ENCODE results near the gene ADNP. TPM values are rescaled to one million over a fixed set of nuclear protein-coding genes. Genes with fewer than 3 reads are reported as not detected.

ADNP gene
- total and polyA plus RNA-seq, 10 of the 15 experiments (the other 5 are each of a cell fraction or from before 2014, with no cell fraction given) = 23.0 to 74.4 (median 34.9) TPM

- 0 out of 4 replicates have a peak, but pooled peaks have one; percentile 9 to 18 for TF ChIP-seq EP300 (IDR thresholded peaks at IDR 0.05; ENCODE audit: borderline replicate concordance in 1 of 2, control insufficient read depth in 1 of 2, low read depth in 2 of 2, low read length in 2 of 2)
- no peak for TF ChIP-seq CEBPZ (IDR thresholded peaks at IDR 0.05; ENCODE audit: low read depth, low read length)
- no peak for TF ChIP-seq ZNF207 (IDR thresholded peaks at IDR 0.05; ENCODE audit: borderline replicate concordance)
- TF ChIP-seq ZZZ3 (IDR thresholded peaks at IDR 0.05; ENCODE audit: control insufficient read depth, insufficient read length, low read depth) = no peak
- TF ChIP-seq, protein P1, sequence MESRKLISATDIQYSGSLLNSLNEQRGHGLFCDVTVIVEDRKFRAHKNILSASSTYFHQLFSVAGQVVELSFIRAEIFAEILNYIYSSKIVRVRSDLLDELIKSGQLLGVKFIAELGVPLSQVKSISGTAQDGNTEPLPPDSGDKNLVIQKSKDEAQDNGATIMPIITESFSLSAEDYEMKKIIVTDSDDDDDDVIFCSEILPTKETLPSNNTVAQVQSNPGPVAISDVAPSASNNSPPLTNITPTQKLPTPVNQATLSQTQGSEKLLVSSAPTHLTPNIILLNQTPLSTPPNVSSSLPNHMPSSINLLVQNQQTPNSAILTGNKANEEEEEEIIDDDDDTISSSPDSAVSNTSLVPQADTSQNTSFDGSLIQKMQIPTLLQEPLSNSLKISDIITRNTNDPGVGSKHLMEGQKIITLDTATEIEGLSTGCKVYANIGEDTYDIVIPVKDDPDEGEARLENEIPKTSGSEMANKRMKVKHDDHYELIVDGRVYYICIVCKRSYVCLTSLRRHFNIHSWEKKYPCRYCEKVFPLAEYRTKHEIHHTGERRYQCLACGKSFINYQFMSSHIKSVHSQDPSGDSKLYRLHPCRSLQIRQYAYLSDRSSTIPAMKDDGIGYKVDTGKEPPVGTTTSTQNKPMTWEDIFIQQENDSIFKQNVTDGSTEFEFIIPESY (IDR thresholded peaks at IDR 0.05) = no peak
- no peak for TF ChIP-seq RELA (IDR thresholded peaks at IDR 0.05; ENCODE audit: borderline replicate concordance, partially characterized antibody)
- TF ChIP-seq SPI1 (IDR thresholded peaks at IDR 0.05; ENCODE audit: borderline replicate concordance, insufficient read depth, low read depth, low read length) = peak; percentile 96
- TF ChIP-seq BRCA1 (IDR thresholded peaks at IDR 0.05; ENCODE audit: low read depth, low read length) = no peak
- TF ChIP-seq CBFB (IDR thresholded peaks at IDR 0.05; ENCODE audit: low read depth) = peak; percentile 80; the same call in 1 of the 2 replicates
- no peak for TF ChIP-seq PML (IDR thresholded peaks at IDR 0.05; ENCODE audit: low read length)
- TF ChIP-seq IKZF2 (IDR thresholded peaks at IDR 0.05) = peak; percentile 19 to 28; a peak in 1 of 4 replicates
- peak; percentile 68 for TF ChIP-seq NR2F1 (conservative IDR thresholded peaks at IDR 0.05)
- TF ChIP-seq NFIC (IDR thresholded peaks at IDR 0.05; ENCODE audit: low read depth, low read length) = peak; percentile 76; the same call in 1 of the 2 replicates
- peak in 1 of 2 experiments; percentile 89; a peak in 2 of 4 replicates for TF ChIP-seq ETV6 (conservative IDR thresholded peaks at IDR 0.05 in 1 of 2, IDR thresholded peaks at IDR 0.05 in 1 of 2; ENCODE audit: borderline replicate concordance in 1 of 2, low read depth in 1 of 2)
- TF ChIP-seq EGR1 (IDR thresholded peaks at IDR 0.05; ENCODE audit: borderline replicate concordance in 1 of 2, low read depth in 2 of 2, low read length in 2 of 2) = peak in 1 of 2 experiments; percentile 43; a peak in 2 of 3 replicates
- peak; percentile 94 for TF ChIP-seq TCF3 (IDR thresholded peaks at IDR 0.05; ENCODE audit: borderline replicate concordance, insufficient read depth, low read depth, low read length)
- TF ChIP-seq EZH2 (IDR thresholded peaks at IDR 0.05; ENCODE audit: borderline replicate concordance, control insufficient read depth, low read depth, low read length) = no peak
- peak; percentile 66 for TF ChIP-seq GATAD2B (conservative IDR thresholded peaks at IDR 0.05; ENCODE audit: low read depth)
Measured at GRCh38 chr20:50848846-50849673, 82.2 kb downstream of the ADNP start (continued).

All from GM12878 (cell line).